Measurements from ENCODE around the gene RGS7.

DNA sequence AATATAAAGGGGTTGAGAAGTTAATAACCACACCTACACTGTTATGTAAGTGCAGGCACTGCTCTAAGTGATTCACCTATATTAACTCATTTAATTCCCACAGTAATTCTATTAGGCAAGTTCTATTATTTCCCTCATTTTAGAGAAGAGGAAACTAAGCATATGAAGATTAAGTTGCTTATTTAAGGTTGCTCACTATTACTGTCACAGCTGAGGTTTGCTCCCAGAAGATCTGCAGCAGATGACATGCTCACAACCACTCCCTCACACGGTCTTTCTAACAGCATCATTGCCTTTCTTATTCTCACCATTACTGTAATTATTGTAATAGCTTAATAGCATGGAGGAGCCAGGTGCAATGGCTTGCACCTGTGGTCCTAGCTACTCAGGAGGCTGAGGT lies 548.6 kb downstream of the RGS7 start:
- no peak for TF ChIP-seq POLR2AphosphoS5 (IDR thresholded peaks at IDR 0.05)
- TF ChIP-seq, protein P1, sequence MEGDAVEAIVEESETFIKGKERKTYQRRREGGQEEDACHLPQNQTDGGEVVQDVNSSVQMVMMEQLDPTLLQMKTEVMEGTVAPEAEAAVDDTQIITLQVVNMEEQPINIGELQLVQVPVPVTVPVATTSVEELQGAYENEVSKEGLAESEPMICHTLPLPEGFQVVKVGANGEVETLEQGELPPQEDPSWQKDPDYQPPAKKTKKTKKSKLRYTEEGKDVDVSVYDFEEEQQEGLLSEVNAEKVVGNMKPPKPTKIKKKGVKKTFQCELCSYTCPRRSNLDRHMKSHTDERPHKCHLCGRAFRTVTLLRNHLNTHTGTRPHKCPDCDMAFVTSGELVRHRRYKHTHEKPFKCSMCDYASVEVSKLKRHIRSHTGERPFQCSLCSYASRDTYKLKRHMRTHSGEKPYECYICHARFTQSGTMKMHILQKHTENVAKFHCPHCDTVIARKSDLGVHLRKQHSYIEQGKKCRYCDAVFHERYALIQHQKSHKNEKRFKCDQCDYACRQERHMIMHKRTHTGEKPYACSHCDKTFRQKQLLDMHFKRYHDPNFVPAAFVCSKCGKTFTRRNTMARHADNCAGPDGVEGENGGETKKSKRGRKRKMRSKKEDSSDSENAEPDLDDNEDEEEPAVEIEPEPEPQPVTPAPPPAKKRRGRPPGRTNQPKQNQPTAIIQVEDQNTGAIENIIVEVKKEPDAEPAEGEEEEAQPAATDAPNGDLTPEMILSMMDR (IDR thresholded peaks at IDR 0.05; ENCODE audit: poor library complexity, severe bottlenecking) = no peak
- no peak for TF ChIP-seq SMC3 (conservative IDR thresholded peaks at IDR 0.05; ENCODE audit: poor library complexity)
- no peak for TF ChIP-seq EZH2 (IDR thresholded peaks at IDR 0.05; ENCODE audit: borderline replicate concordance, insufficient read depth, low read length, poor library complexity, severe bottlenecking)
- no peak for TF ChIP-seq MXI1 (conservative IDR thresholded peaks at IDR 0.05; ENCODE audit: poor library complexity, severe bottlenecking)
- no peak for TF ChIP-seq TAF1 (IDR thresholded peaks at IDR 0.05; ENCODE audit: low read depth)
- TF ChIP-seq EP300 (conservative IDR thresholded peaks at IDR 0.05; ENCODE audit: poor library complexity, severe bottlenecking) = no peak
- TF ChIP-seq, protein P2, sequence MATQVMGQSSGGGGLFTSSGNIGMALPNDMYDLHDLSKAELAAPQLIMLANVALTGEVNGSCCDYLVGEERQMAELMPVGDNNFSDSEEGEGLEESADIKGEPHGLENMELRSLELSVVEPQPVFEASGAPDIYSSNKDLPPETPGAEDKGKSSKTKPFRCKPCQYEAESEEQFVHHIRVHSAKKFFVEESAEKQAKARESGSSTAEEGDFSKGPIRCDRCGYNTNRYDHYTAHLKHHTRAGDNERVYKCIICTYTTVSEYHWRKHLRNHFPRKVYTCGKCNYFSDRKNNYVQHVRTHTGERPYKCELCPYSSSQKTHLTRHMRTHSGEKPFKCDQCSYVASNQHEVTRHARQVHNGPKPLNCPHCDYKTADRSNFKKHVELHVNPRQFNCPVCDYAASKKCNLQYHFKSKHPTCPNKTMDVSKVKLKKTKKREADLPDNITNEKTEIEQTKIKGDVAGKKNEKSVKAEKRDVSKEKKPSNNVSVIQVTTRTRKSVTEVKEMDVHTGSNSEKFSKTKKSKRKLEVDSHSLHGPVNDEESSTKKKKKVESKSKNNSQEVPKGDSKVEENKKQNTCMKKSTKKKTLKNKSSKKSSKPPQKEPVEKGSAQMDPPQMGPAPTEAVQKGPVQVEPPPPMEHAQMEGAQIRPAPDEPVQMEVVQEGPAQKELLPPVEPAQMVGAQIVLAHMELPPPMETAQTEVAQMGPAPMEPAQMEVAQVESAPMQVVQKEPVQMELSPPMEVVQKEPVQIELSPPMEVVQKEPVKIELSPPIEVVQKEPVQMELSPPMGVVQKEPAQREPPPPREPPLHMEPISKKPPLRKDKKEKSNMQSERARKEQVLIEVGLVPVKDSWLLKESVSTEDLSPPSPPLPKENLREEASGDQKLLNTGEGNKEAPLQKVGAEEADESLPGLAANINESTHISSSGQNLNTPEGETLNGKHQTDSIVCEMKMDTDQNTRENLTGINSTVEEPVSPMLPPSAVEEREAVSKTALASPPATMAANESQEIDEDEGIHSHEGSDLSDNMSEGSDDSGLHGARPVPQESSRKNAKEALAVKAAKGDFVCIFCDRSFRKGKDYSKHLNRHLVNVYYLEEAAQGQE (IDR thresholded peaks at IDR 0.05; ENCODE audit: borderline replicate concordance) = no peak
- TF ChIP-seq RAD21 (conservative IDR thresholded peaks at IDR 0.05) = no peak
